HG03039 (cell line): ENCODE data around the gene CALCOCO2.
"Not testable (repeated sequence)": the region's sequence is repeated elsewhere in the genome, so short reads cannot be mapped to it uniquely, and the experiment has no call there.

Experiments
- ATAC-seq: cut with Tn5 transposase; IDR thresholded peaks from one replicate; pipeline ENCODE4 v1.9.1; 2021; ENCODE audit warnings: mild to moderate bottlenecking, moderate library complexity; ENCODE audit not compliant: unreplicated experiment

CALCOCO2 gene

DNA sequence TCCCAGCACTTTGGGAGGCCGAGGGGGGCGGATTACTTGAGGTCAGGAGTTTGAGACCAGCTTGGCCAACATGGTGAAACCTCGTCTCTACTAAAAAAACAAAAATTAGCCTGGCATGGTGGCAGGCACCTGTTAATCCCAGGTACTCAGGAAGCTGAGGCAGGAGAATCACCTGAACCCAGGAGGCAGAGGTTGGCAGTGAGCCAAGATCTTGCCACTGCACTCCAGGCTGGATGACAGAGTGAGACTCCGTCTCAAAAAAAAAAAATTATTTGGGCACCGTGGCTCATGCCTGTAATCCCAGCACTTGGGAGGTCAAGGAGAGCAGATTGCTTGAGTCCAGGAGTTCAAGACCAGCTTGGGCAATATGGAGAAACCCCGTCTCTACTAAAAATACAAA lies 9.9 kb upstream of the CALCOCO2 start:
- ATAC-seq = not testable (repeated sequence)

DNA sequence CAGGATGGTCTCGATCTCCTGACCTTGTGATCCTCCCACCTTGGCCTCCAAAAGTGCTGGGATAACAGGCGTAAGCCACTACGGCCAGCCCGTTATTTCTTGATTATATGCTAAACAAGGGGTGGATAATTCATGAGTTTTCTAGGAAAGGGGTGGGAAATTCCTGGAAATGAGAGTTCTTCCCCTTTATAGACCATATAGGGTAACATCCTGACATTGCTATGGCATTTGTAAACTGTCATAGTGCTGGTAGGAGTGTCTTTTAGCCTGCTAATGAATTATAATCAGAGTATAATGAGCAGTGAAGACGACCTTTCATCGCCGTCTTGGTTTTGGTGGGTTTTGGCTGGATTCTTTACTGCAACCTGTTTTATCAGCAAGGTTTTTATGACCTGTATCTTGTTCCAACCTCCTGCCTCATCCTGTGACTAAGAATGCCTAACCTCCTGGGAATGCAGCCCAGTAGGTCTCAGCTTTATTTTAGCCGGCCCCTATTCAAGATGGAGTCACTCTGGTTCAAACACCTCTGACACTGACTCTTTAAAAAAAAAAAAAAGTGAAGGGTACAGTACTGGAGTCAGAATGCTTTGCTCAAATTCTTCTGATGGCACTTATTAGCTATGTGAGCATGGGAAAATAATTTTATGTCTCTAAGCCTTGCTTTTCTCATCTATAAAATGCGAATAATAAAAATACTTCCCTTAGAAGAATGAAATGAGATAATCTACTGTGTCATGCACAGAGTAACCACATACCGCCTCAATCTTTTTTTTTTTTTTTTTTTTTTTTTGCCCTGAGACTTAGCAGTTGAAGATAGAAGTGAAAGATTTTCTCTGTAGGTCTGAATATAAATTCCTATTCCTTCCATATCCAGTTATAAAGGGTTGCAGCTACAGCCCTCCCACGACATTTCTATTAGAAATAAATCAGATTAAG lies 5.1 kb upstream of the CALCOCO2 start:
- no peak for ATAC-seq

DNA sequence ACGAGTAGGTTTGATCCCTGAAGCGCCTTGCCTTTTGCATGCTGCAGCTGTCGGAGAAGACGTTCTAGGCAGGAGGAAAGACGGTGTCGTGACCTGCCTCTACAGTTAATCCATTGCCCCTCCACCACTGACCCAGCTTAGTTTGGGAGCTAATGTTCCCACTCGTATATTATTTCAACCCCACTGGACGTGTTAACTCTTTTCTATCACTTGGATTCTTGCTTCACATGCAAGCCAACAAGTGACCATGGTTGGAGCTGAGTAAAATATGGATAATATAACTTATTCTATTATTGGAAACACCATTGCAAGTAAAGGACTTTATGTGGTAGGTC lies 681 bp downstream of the CALCOCO2 start:
- no peak for ATAC-seq

DNA sequence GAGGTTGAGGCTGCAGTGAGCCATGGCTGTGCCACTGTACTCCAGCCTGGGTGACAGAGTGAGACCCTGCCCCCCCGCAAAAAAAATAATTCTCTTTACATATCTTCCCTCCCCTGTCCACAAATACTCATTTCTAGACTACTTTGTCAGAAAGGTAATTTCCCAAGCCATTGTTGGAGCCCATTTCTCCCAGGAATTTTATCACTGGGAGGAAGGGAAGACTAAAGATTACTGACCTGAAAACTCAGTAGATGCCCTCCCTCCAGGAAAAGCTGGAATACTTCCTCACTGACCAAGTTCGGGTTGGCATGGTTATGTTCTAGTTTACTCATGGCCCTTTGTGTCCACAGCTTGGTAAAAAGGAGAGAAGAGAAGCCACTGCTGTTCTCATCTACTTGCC lies 4.1 kb downstream of the CALCOCO2 start:
- no peak for ATAC-seq

DNA sequence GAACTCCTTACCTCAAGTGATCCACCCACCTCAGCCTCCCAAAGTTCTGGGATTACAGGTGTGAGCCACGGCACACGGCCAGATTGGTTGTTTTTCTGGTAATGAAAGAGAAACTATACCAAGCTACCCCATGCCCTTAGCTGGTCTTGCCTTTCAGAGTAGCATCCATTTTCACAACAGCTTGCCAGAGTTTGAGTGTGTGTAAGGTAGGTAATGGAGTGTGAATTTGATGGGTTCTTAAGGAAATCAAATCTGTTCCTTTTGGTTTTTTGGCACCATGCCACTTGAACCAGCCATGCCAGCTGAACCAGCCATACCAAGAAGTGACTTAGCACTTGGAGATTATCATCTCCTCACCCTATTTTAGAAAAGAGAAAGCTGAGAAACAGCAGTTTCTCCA lies 5.1 kb downstream of the CALCOCO2 start:
- no peak for ATAC-seq

DNA sequence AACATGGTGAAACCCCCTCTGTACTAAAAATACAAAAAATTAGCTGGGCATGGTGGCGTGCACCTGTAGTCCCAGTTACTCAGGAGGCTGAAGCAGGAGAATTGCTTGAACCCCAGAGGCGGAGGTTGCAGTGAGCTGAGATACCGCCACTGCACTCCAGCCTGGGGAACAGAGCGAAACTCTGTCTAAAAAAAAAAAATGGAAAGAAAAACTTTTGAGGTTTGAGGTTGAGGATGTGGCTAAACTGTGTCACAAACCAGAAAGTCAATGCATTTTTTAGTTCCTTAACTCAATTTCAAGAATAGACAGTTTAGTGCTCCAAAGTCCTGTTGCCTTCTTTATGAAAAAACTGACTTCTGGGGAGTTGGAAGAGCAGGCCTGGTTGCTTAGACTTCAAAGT lies 6.6 kb downstream of the CALCOCO2 start:
- not testable (repeated sequence) for ATAC-seq

DNA sequence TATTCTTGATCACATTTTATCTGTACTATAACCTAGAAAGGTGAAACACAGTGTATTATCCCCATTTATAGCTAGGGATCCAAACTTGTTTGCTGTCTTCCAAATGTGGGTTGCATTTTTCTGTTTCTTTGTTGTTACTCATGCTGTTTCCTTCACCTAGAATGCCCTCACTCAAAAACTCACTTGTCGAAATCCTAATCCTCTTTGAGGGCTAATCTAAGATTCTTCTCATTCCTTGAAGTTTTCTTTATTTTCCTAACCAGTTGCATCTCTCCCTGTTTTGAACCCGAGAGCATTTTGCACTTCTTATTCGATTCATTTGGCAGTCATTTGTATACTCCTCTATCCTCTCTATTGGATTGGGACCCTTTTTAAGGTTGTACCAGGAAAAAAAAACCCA lies 9.6 kb downstream of the CALCOCO2 start:
- no peak for ATAC-seq

DNA sequence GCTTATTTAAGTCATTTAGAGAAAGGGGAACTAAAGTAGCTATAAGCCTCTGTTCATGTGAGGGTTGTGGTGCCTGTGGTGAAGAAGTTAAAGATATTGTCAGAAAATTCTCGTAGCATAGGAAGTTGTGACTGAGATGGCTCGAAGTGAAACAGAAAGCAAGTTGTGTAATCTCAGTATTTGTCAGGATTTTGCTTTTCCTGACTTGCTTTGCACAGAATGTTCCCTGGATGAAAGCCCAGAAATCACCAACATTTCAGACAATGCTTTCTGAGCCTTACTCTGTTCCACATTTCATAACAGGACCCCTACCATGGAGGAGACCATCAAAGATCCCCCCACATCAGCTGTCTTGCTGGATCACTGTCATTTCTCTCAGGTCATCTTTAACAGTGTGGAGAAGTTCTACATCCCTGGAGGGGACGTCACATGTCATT lies 10.6 kb downstream of the CALCOCO2 start:
- ATAC-seq = no peak

DNA sequence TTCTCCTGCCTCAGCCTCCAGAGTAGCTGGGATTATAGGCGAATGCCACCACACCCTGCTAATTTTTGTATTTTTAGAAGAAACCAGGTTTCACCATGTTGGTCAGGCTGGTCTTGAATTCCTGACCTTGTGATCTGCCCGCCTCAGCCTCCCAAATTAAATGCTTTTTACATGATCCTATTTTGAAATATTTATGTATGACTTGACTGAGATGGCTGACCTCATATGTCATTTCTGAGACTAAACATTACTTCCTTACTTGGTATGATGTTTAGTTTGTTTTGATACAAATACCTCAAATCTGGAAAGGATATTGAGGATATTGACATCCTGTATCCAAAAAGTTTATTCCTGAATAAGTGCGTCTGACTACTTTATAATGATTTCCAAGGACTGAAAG lies 11.9 kb downstream of the CALCOCO2 start:
- ATAC-seq = no peak

DNA sequence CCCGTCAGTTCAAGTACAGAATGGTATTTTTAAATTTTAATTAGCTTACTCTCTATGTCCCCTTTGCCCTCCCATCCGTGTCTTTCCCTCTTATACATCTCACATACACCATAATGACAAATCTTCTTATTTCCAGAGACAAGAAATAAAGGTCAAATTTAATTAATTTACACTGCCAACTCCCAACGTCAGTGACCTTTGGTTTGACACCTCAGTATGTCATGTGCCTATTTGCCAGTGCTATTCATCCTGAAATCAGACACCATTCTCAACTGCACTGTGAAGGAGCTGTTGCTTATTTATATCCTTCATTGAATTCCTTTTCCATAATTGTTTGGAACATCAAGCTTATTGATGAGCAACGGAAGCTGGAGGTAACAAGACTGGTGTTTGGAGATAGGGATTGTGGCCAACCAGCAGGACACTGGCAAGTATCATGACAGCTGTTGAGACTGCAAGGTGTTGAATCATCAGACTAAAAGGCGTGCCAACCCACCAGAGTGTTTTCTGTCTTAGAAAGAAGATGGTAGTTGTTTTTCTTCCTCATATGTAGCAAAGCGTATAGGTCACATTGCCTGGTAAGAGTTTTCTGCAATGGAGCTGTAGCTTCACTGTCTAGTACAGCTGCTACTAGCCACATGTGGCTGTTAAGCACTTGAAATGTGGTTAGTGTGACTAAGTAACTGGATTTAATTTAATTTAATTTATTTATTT lies 12.5 kb downstream of the CALCOCO2 start:
- ATAC-seq = no peak

DNA sequence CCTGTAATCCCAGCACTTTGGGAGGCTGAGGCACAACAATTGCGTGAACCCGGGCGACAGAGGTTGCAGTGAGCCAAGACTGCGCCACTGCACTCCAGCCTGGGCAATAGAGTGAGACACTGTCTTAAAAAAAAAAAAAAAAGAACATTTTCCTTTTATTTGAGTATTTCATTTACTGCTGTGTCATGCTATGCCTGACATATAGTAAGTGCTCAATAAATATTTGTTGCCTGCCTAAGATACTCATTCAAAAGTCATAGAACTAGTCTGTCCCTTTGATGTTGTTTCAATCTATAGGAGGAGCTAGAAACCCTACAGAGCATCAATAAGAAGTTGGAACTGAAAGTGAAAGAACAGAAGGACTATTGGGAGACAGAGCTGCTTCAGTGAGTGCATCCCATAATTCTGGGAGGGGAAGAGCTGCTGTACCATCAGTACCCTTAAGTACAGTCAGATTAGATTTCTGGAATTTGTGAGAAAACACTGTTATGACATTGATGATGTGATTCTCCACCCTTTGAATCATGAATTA lies 20.0 kb downstream of the CALCOCO2 start:
- ATAC-seq = no peak

DNA sequence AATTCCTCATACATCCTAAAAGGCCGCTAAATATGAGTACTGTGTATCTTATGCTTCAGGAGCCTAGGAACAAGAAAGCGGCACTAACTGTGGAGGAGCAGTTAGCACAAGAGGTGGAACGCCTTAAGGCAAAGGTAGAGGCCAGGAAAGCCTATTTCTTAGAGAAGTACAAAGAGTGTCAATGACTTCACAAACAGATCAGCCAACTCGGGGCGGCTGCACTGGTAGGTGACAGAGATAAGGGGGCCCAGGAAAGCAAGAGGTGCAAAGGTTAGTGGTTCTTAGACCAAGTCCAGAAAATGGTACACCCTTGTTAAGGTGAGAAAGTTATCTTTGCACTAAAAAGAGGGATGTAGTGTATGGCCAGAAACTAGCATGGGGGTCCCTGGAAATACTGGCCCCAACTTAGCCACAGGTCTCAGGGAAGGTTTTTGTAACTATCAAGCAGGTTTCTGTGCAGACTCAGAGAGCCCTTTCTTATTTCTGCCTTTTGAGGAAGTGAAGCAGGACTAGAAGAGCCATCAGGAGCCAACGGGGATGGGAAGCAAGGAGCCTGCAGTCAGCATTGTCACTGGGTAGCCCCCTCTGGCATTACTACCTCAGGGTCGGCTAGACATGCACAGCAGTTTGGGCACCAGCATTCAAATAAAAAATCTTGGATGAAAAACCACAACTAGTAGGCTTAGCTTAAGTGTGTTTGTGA lies 24.1 kb downstream of the CALCOCO2 start:
- no peak for ATAC-seq

DNA sequence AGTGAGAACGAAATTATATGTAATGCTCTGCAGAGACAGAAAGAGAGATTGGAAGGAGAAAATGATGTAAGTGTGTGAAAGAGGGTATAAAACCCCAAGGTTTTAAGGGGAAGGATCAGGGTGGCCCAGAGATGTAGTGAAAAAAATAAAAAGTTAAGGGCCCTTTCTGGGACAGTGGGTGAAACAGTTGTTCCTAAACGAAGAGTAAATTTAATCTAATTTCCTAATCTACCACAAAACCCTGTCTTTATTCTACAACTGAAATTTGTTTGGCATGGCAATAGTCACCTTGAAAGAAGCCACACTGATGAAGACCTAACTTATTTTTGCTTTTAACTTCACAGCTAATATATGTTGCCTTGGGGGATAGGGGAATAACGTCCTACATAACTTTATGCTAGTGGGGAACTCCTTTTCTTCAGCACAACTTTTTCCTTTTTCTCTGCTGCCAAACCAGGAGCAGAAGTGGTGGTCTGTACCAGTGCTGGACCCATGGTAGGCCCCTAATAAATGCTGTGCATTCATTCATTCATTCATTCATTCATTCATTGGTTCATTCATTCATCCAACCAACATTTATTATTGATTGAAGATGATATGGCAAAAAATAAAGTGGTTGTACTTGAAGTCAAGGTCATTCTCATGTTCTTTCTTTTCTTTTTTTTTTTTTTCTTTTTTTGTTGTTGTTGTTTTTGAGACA lies 25.4 kb downstream of the CALCOCO2 start:
- no peak for ATAC-seq

DNA sequence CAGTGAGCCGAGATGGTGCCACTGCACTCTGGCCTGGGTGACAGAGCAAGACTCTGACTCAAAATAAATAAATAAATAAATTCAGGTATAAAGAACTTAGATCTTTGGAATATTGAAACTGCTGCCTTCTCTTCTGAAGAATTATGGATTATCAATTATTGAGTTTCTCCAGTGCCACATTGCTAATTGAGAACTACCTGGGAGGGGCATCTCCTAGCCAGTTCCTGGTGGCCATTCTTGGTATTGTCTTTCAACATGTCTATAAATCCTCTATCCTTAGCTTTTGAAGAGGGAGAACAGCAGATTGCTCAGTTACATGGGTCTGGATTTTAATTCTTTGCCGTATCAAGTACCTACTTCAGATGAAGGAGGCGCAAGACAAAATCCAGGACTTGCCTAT lies 29.2 kb downstream of the CALCOCO2 start:
- ATAC-seq = no peak

DNA sequence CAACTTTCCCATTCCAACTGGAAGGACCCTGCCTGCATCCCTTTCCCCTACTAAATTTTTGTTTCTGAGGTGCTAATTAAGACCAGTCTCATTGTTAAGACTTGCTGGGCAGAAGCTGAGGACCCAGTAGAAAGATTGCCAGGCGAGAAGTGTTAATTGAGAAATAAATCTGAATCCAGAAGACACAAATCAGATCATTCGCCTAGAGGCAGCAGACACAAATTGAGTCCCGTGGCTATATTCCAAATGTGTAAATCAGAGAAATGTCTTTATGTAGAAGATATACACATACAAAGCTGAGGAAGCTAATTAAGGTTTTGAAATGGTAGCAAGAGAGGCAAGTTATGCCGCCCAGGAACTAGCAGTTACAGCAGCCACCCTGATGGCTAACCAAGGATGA lies 29.6 kb downstream of the CALCOCO2 start:
- no peak for ATAC-seq

DNA sequence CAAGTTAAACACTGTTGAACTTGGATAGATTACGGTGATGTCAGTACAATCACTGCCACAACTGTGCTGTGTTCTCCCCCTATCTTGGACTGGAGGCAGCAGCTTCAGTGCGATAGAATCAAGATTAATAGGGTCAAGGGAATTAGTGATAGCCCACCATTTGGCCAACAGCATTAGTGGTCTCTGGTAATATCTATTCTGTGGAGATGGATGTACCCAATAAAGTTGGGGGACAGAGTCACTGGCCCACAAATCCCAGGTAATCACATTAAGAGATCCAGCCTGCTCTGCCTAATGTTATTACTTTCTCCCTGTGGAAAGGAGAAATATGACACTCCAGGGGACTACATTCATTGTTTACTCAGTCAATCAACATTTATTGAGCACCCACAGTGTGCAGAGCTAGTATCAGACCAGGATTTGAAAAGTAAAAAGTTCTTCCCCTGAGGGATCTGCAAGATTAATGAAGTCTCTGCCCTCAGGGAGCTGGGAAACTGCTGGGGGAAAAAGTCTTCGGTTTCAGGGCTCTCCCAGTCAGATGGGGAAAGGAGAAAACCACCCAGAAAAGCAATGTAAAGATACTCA lies 38.2 kb downstream of the CALCOCO2 start:
- ATAC-seq = no peak

DNA sequence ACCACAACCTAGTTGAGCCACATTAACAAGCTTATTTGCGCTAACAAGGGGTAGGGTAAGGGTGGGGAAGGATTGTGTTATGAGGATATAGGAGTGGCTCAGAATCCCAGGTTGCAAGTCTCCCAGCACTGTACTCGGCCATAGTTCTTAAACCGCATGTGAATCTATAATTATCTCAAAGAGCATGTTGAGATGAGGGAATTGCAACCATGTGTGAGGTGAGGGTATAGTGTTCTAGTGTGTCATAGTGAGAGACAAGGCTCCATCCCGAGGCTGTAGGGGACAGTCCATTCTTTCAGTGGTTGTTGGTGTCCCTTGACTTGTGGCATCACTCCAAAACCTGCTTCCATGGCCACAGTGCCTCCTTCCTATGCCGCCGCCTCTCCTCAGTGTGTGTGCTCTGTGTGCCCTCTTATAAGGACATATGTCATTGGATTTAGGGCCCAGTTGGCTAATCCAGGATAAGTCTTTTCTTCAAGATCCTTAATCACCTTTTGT lies 39.0 kb downstream of the CALCOCO2 start:
- ATAC-seq = no peak

DNA sequence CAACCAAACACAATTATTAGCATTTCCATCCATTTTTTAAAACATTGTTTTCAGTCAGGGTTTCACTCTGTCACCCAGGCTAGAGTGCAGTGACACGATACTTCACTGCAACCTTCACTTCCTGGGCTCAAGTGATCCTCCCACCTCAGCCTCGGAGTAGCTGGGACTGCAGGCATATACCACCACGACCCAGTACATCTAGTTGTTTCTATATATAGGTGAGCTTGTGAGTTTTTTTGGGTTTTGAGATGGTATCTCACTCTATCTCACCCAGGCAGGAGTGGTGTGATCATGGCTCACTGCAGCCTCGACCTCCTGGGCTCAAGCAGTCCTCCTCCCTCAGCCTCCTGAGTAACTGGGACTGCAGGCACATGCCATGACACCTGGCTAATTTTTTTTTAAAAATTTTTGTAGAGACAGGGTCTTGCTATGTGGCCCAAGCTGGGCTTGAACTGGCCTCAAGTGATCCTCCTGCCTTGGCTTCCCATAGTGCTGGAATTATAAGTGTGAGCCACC lies 40.3 kb downstream of the CALCOCO2 start:
- no peak for ATAC-seq

DNA sequence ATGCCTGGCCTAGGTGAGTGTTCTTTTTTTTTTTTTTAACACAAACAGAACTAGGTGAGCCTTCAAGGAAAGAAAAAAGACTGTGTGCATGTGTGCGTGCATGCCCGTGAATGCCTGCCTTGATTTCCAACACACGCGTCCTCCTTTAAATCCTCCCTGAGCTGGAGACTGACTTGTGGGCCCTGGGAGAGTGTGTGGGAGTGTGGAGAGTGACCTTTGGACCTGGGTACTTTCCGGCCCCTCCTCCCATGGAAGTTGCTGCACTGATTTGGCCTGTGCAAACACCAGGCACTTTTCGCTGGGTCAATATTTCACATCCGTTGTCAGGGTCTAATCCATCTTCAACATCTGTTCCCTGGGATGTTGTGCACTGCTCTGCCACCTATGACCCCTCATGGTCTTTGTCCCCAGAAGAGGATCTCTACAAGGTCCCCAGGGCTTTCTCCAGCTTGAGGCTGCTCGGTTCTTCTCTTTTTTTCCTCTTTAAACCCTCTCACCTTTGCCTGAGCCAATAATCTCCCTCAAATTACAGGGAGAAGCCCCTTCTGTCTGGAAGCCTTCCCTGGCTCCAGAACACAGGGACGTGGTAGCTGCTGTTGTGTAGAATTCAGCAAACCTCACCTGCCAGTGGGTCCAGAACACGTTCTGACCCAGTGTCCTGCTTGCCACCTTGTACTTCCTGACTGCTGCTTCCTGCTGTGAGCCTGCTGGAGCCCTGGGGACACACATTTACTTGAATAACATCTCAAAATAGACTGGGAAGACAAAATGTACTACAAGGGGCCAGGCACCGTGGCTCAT lies 40.9 kb downstream of the CALCOCO2 start:
- ATAC-seq = no peak
